Measurements from ENCODE around the gene TIMM10.

DNA sequence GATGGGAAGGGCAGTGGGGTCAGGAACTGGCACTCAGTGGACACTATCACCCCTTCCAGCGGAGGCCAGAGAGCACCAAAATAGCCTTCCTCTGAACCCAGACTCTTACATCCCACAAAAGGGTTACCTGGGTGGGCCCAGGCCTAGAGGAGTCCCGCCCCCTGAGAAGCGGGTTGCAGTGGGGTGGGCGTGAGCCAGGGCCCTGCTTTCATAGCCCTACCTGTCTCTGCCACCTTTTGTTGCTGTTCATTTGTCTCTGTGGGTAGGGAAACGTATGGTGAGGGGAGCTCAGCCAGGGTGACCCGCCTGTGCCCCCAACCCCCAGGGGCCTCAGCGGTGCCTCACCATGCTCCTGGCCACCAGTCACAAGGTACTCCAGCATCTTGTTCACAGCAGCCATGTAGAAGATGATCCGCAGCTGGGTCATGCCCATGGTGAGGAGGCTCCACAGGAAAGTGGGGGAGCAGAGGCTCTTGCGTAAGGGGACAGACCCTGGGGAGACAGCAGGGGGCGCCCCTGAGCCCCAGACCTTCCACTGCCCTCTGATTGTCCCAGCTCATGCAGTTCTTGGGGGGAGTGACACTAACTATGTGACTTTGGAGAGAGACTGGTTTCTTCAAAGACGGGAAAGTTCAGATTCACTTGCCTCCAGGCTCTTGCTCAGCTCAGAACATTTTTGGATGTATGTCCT lies 39.0 kb downstream of the TIMM10 start:
- TF ChIP-seq, protein P1, sequence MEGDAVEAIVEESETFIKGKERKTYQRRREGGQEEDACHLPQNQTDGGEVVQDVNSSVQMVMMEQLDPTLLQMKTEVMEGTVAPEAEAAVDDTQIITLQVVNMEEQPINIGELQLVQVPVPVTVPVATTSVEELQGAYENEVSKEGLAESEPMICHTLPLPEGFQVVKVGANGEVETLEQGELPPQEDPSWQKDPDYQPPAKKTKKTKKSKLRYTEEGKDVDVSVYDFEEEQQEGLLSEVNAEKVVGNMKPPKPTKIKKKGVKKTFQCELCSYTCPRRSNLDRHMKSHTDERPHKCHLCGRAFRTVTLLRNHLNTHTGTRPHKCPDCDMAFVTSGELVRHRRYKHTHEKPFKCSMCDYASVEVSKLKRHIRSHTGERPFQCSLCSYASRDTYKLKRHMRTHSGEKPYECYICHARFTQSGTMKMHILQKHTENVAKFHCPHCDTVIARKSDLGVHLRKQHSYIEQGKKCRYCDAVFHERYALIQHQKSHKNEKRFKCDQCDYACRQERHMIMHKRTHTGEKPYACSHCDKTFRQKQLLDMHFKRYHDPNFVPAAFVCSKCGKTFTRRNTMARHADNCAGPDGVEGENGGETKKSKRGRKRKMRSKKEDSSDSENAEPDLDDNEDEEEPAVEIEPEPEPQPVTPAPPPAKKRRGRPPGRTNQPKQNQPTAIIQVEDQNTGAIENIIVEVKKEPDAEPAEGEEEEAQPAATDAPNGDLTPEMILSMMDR (IDR thresholded peaks at IDR 0.05): peak; percentile 48 to 71 (median 57)
- TF ChIP-seq POLR2A (IDR thresholded peaks at IDR 0.05): no peak
